HepG2 (cell line): ENCODE data around the gene MLYCD.
A peak's percentile ranks its signal among the peaks of the same experiment; 100 is the strongest.

Experiments used
- ATF7 ChIP-seq, 2 experiments: fragments of 450-650 bp in 1 of 2; sonication (generic) in 1 of 2; formaldehyde crosslinking in 1 of 2; IDR thresholded peaks; 2 replicates each; pipeline versions ENCODE4 v1.4.0 to v1.6.1; 2016 to 2020; ENCODE audit warnings: antibody characterized with exemption in 1 of 2, mild to moderate bottlenecking in 1 of 2, missing genetic modification reagents in 1 of 2
- BCLAF1 ChIP-seq: fragments of 450-650 bp; IDR thresholded peaks from 2 replicates; pipeline ENCODE4 v1.6.1; 2017; ENCODE audit warnings: mild to moderate bottlenecking
- EP300 ChIP-seq, 3 experiments: sonication (generic) in 1 of 3; formaldehyde crosslinking in 1 of 3; IDR thresholded peaks; 2 replicates each; pipeline versions ENCODE4 v1.5.1 to v1.6.1; 2011 to 2020; ENCODE audit warnings: low read depth in 2 of 3, low read length in 2 of 3, borderline replicate concordance in 1 of 3, improper control_type of control experiment in 1 of 3, mild to moderate bottlenecking in 1 of 3, missing genetic modification reagents in 1 of 3, moderate library complexity in 1 of 3
- ETV5 ChIP-seq: IDR thresholded peaks from 2 replicates; pipeline ENCODE4 v1.6.1; 2018; ENCODE audit warnings: missing biosample characterization, missing genetic modification reagents, inconsistent platforms, borderline replicate concordance
- POLR2G ChIP-seq: fragments of 200-400 bp; formaldehyde crosslinking; IDR thresholded peaks from 2 replicates; pipeline ENCODE4 v1.6.1; 2018; ENCODE audit warnings: mild to moderate bottlenecking, low read depth, low read length, moderate library complexity
- UBTF ChIP-seq: sonication (generic); formaldehyde crosslinking; IDR thresholded peaks from 2 replicates; pipeline ENCODE4 v1.4.0; 2020; ENCODE audit warnings: mild to moderate bottlenecking, missing genetic modification reagents

- TF ChIP-seq EP300 (IDR thresholded peaks at IDR 0.05; ENCODE audit: low read depth in 2 of 2, low read length in 2 of 2) (no peak), EP300 (CRISPR knock-in tag; IDR thresholded peaks at IDR 0.05; ENCODE audit: borderline replicate concordance) (no peak), POLR2G (peak; percentile 68), ETV5 (CRISPR knock-in tag) (no peak), BCLAF1 (no peak), ATF7 (IDR thresholded peaks at IDR 0.05) (no peak), ATF7 (CRISPR knock-in tag; IDR thresholded peaks at IDR 0.05) (no peak), UBTF (CRISPR knock-in tag) (no peak)
These were observed 65.9 kb downstream of the MLYCD start for GRCh38 chr16:83964684-83965443.
